ENCODE results near the gene CHRNA9. TPM values are rescaled to one million over a fixed set of nuclear protein-coding genes. Genes with fewer than 3 reads are reported as not detected.

Gene CHRNA9
- total RNA-seq, 4 donors from 2014 or later, result not detected

GRCh38 chr4:40403081-40403480 is 67.9 kb downstream of the CHRNA9 start:
- no peak for TF ChIP-seq CTCF (IDR thresholded peaks at IDR 0.05; ENCODE audit: low read depth)

Small RNA genes lying within 50 kb of the gene (small RNA-seq; reads per million reads assigned to genes)
- not detected for gene RNU7-74P

Other genes with a start within 250 kb of the CHRNA9 start
- gene RHOH, start 138.3 kb upstream of the CHRNA9 start, total RNA-seq, result 1 to 10 TPM; 2.1 to 7.0 (median 3.7) TPM